ENCODE measurements around the gene MACROD2. TPM values are rescaled to one million over a fixed set of nuclear protein-coding genes. Genes with fewer than 3 reads are reported as not detected.

MACROD2 gene
- total and polyA plus RNA-seq, 2 experiments from 2014 or later: 2.8 to 4.3 TPM

GRCh38 chr20:15756002-15756753 lies 1760.9 kb downstream of the MACROD2 start:
- H3K4me1 ChIP-seq (ENCODE audit: insufficient read depth): peaks cover 13% of the 10 kb centered on the region
- TF ChIP-seq STAT1 (IDR thresholded peaks at IDR 0.05; ENCODE audit: unreplicated experiment) (no peak), POLR2AphosphoS5 (IDR thresholded peaks at IDR 0.05; ENCODE audit: low read depth) (no peak), ZNF462 (CRISPR knock-in tag; IDR thresholded peaks at IDR 0.05) (no peak), EZH2phosphoT487 (IDR thresholded peaks at IDR 0.05; ENCODE audit: unreplicated experiment) (no peak), CTCF (conservative IDR thresholded peaks at IDR 0.05; ENCODE audit: low read depth in 2 of 2) (no peak), CREB1 (CRISPR knock-in tag; IDR thresholded peaks at IDR 0.05; ENCODE audit: low read depth) (no peak), JUNB (IDR thresholded peaks at IDR 0.05; ENCODE audit: unreplicated experiment) (no peak), ZNF331 (CRISPR knock-in tag; IDR thresholded peaks at IDR 0.05; ENCODE audit: low read depth) (no peak), ETS1 (IDR thresholded peaks at IDR 0.05) (no peak), ZNF114 (CRISPR knock-in tag; IDR thresholded peaks at IDR 0.05) (no peak), REST (IDR thresholded peaks at IDR 0.05; ENCODE audit: unreplicated experiment) (no peak), NANOG (IDR thresholded peaks at IDR 0.05; ENCODE audit: borderline replicate concordance) (no peak), EZH2 (IDR thresholded peaks at IDR 0.05; ENCODE audit: low read depth, unreplicated experiment) (no peak)
- no peaks in the 10 kb centered on the region for H3K27me3 ChIP-seq (ENCODE audit: insufficient read depth)
- peak overlapping the region; percentile 40; the same call in 1 of the 2 replicates for H3K4me2 ChIP-seq
- no peak for ATAC-seq
- no peaks in the 10 kb centered on the region for H3F3A ChIP-seq (replicated peaks; ENCODE audit: low read depth)
- H3K27me3 Mint-ChIP-seq (ENCODE audit: insufficient read depth, low read depth, poor library complexity): no peaks in the 10 kb centered on the region
- H3K4me1 Mint-ChIP-seq: peaks cover 10% of the 10 kb centered on the region
- DNase-seq (ENCODE audit: low spot score): no peak
- H3K4me3 ChIP-seq: no peak overlapping the region
- no peak overlapping the region for H2AFZ ChIP-seq
- H3K9me2 ChIP-seq (ENCODE audit: insufficient read depth): peaks cover 3% of the 10 kb centered on the region; the same call in 1 of the 2 replicates
- H3K27ac Mint-ChIP-seq: no peak overlapping the region
- H3K36me3 Mint-ChIP-seq (ENCODE audit: low read depth): no peaks in the 10 kb centered on the region; the same call in 2 of the 3 replicates
- H3K79me2 ChIP-seq (replicated peaks; ENCODE audit: insufficient read depth): no peaks in the 10 kb centered on the region
- H3K9me3 Mint-ChIP-seq: no peaks in the 10 kb centered on the region
- no peaks in the 10 kb centered on the region for H3K36me3 ChIP-seq (ENCODE audit: insufficient read depth)
- H4K20me1 ChIP-seq (replicated peaks; ENCODE audit: insufficient read depth): no peaks in the 10 kb centered on the region
- no peak overlapping the region for H3K4me3 Mint-ChIP-seq
- no peak overlapping the region for H3K27ac ChIP-seq (ENCODE audit: low read depth)

All from GM23338 (cell line).